ENCODE results near the gene LYRM9. TPM values are rescaled to one million over a fixed set of nuclear protein-coding genes. Genes with fewer than 3 reads are reported as not detected.

LYRM9 gene
- total RNA-seq, 6 donors from 2014 or later, result 9.1 to 26.8 (median 14.4) TPM

DNA sequence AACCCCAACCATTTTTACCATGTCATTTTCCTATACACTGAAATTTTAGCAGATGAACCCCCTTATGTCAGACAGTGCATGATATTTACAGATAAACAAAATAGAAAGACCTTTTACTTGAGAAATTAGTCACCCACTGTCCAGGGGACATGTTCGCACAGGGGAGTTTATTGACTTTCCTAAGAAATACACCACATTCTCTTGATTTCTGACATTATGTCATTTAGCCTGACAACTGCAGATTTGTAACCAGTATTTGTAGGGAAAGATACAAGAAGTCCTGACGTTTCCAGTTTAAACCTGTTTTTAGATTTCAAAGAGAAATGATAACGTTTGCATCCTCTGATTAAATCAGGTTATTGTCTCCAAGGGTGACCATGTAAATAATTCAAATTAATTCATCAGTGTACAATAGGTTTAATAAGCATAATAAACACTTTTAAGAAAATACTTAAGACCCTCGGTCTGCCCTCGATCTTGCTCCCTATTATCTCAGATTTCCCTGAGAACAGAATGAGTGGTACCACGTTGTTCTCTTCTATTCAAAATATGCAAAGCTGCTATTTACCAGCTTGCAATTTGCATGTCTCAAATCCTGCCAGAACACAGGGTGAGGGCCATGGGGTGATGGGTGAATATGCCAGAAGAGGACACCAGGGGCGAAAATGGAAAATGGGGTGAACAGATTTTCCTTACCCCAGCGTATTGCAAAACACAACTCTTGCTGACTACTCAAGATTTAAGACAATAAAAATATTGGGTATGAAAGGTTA is 2.1 kb upstream of the LYRM9 start:
- no peak for ATAC-seq (ENCODE audit: low FRiP score in 2 of 2)
- H3K9me3 ChIP-seq, result no peaks in the 10 kb centered on the region
- 50 to 51% methylated on average over 8 of the region's 8 CpGs for WGBS, 2 donors

DNA sequence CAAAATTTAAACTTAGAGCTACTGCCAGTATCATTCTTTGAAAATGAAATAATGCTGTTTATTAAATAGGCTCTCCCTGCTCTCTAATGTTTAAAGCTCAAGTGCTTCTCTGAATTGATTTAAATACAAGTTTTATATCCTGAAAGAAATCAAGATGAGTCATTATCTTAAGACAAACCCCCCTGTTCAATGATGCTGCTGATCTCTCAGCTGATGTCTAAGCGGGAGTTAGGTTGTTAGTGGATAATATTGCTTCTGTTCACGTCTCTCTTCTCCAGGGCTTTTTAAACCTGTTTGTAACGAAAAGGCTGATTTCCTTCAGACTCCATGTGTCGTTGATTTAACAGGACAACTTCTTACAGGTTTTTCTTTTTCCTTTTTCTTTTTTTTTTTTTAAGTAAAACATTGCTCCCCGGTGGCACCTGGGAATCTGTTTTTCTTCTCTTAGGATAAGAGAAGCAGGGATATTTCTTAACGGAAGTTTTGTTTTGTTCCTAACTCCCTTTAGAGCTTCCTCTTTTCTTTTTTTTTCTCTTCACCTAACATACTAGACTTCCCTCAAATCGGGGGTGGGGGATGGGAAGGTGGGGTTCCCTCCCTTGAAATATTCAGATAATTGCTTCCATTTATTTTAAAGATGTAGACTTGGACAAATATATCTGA is 807 bp upstream of the LYRM9 start:
- no peaks in the 10 kb centered on the region for H3K36me3 ChIP-seq
- ATAC-seq (ENCODE audit: low FRiP score in 2 of 2) (no peak), DNase-seq (no peak)
- H3K9me3 ChIP-seq, result no peaks in the 10 kb centered on the region
- 22 to 25% methylated on average over 7 of the region's 7 CpGs for WGBS, 2 donors
- H3K27me3 ChIP-seq, result no peaks in the 10 kb centered on the region
- H3K27ac ChIP-seq, result peak overlapping the region in 1 of 4 donors; percentile 88
- peaks cover 14 to 24% (median 19%) of the 10 kb centered on the region in 4 donors for H3K4me1 ChIP-seq
- no peak for TF ChIP-seq POLR2A (IDR thresholded peaks at IDR 0.05)
- no peak for TF ChIP-seq POLR2AphosphoS5 (IDR thresholded peaks at IDR 0.05)
- TF ChIP-seq, protein P1, sequence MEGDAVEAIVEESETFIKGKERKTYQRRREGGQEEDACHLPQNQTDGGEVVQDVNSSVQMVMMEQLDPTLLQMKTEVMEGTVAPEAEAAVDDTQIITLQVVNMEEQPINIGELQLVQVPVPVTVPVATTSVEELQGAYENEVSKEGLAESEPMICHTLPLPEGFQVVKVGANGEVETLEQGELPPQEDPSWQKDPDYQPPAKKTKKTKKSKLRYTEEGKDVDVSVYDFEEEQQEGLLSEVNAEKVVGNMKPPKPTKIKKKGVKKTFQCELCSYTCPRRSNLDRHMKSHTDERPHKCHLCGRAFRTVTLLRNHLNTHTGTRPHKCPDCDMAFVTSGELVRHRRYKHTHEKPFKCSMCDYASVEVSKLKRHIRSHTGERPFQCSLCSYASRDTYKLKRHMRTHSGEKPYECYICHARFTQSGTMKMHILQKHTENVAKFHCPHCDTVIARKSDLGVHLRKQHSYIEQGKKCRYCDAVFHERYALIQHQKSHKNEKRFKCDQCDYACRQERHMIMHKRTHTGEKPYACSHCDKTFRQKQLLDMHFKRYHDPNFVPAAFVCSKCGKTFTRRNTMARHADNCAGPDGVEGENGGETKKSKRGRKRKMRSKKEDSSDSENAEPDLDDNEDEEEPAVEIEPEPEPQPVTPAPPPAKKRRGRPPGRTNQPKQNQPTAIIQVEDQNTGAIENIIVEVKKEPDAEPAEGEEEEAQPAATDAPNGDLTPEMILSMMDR (IDR thresholded peaks at IDR 0.05), result no peak
- TF ChIP-seq EP300 (IDR thresholded peaks at IDR 0.05), result no peak
- H3K4me3 ChIP-seq, result peak overlapping the region in 1 of 4 donors; percentile 87

More for the DNA sequence above, 2.1 kb upstream of the LYRM9 start:
- no peak for DNase-seq
- H3K27ac ChIP-seq, result no peak overlapping the region
- H3K4me3 ChIP-seq, result no peak overlapping the region
- H3K4me1 ChIP-seq, result peaks cover 8 to 17% (median 14%) of the 10 kb centered on the region in 4 donors
- TF ChIP-seq EP300 (IDR thresholded peaks at IDR 0.05), result no peak
- no peak for TF ChIP-seq POLR2A (IDR thresholded peaks at IDR 0.05)
- TF ChIP-seq POLR2AphosphoS5 (IDR thresholded peaks at IDR 0.05), result no peak
- TF ChIP-seq, protein P1 (IDR thresholded peaks at IDR 0.05), result no peak
- H3K27me3 ChIP-seq, result no peaks in the 10 kb centered on the region
- no peaks in the 10 kb centered on the region for H3K36me3 ChIP-seq

DNA sequence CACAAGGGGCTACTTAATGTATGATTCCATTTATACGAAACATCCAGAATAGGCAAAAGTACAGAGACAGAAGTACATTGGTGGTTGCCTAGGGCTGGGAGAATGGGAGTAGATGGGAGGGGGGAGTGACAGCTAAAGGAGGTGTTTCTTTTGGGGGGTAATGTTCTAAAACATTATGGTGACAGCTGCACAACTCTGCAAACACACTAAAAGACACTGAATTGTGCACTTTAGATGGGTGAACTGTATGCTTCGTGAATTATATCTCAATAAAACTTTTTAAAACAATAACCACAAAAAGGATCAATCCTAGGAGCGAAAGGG is 661 bp downstream of the LYRM9 start:
- Histone ChIP-seq H3K27me3 (no peaks in the 10 kb centered on the region), H3K4me1 (peaks cover 19 to 28% (median 22%) of the 10 kb centered on the region in 4 donors), H3K4me3 (peak overlapping the region; percentile 61 to 87 (median 79)), H3K36me3 (no peaks in the 10 kb centered on the region), H3K27ac (peak overlapping the region; percentile 85 to 90 (median 86)), H3K9me3 (no peaks in the 10 kb centered on the region)
- DNase-seq (no peak), ATAC-seq (ENCODE audit: low FRiP score in 2 of 2) (no peak)
- WGBS, 2 donors, result 36 to 38% methylated on average over 3 of the region's 3 CpGs
- TF ChIP-seq EP300 (IDR thresholded peaks at IDR 0.05) (no peak), POLR2A (IDR thresholded peaks at IDR 0.05) (no peak), POLR2AphosphoS5 (IDR thresholded peaks at IDR 0.05) (no peak)
- TF ChIP-seq, protein P1 (IDR thresholded peaks at IDR 0.05), result no peak

DNA sequence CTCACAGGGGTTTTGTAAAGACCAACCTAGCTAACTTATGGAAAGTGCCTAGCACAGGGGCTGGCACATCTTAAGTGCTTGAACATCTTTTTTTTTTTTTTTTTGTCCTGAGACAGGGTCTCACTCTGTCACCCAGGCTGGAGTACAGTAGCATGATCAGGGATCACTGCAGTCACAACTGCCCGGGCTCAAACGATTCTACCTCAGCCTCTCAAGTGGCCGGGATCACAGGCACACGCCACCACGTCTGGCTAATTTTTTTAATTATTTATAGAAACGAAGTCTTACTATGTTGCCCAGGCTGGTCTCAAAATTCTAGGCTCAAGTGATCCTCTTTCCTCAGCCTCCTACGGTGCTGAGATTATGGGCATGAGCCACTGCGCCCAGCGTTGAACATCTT is 1.3 kb downstream of the LYRM9 start:
- Histone ChIP-seq H3K27ac (no peak overlapping the region), H3K36me3 (no peaks in the 10 kb centered on the region), H3K4me1 (peaks cover 19 to 28% (median 22%) of the 10 kb centered on the region in 4 donors), H3K9me3 (no peaks in the 10 kb centered on the region), H3K27me3 (no peaks in the 10 kb centered on the region), H3K4me3 (no peak overlapping the region)
- ATAC-seq (ENCODE audit: low FRiP score in 2 of 2), result no peak
- DNase-seq, result no peak
- TF ChIP-seq EP300 (IDR thresholded peaks at IDR 0.05), result no peak
- no peak for TF ChIP-seq POLR2AphosphoS5 (IDR thresholded peaks at IDR 0.05)
- TF ChIP-seq POLR2A (IDR thresholded peaks at IDR 0.05), result no peak
- TF ChIP-seq, protein P1 (IDR thresholded peaks at IDR 0.05), result no peak
- WGBS, 2 donors, result 97 to 99% methylated on average over 9 of the region's 9 CpGs
